Measurements from ENCODE around the gene DTD1.

The DTD1 gene

GRCh38 chr20:18715564-18715963 lies 127.7 kb downstream of the DTD1 start:
- DNase-seq = no peak

- no peak for DNase-seq
Observed at GRCh38 chr20:18717062-18717461, 129.2 kb downstream of the DTD1 start.

GRCh38 chr20:18718129-18718528 lies 130.3 kb downstream of the DTD1 start:
- DNase-seq = no peak

- DNase-seq = no peak
Observed at GRCh38 chr20:18719426-18719825, 131.6 kb downstream of the DTD1 start.

- no peak for DNase-seq
Observed at GRCh38 chr20:18721551-18722115, 133.8 kb downstream of the DTD1 start.

GRCh38 chr20:18722371-18722770 lies 134.5 kb downstream of the DTD1 start:
- DNase-seq = no peak

- DNase-seq = no peak
Observed at GRCh38 chr20:18724077-18724476, 136.2 kb downstream of the DTD1 start.

GRCh38 chr20:18724788-18725464 lies 137.1 kb downstream of the DTD1 start:
- DNase-seq = no peak

GRCh38 chr20:18727032-18727508 lies 139.2 kb downstream of the DTD1 start:
- DNase-seq = no peak

GRCh38 chr20:18728165-18728869 lies 140.5 kb downstream of the DTD1 start:
- DNase-seq = no peak

GRCh38 chr20:18728870-18729224 lies 141.0 kb downstream of the DTD1 start:
- DNase-seq = no peak

- DNase-seq = no peak
Observed at GRCh38 chr20:18729231-18729825, 141.5 kb downstream of the DTD1 start.

- no peak for DNase-seq
Observed at GRCh38 chr20:18731940-18732339, 144.1 kb downstream of the DTD1 start.

GRCh38 chr20:18734525-18735189 lies 146.8 kb downstream of the DTD1 start:
- DNase-seq = no peak

GRCh38 chr20:18737140-18737539 lies 149.3 kb downstream of the DTD1 start:
- no peak for DNase-seq

GRCh38 chr20:18738055-18738454 lies 150.2 kb downstream of the DTD1 start:
- no peak for DNase-seq

- no peak for DNase-seq
Observed at GRCh38 chr20:18738888-18739287, 151.0 kb downstream of the DTD1 start.

- no peak for DNase-seq
Observed at GRCh38 chr20:18739751-18740166, 151.9 kb downstream of the DTD1 start.

GRCh38 chr20:18740726-18741125 lies 152.9 kb downstream of the DTD1 start:
- no peak for DNase-seq

GRCh38 chr20:18742841-18743240 lies 155.0 kb downstream of the DTD1 start:
- DNase-seq = no peak

- DNase-seq = no peak
Observed at GRCh38 chr20:18743665-18744440, 156.0 kb downstream of the DTD1 start.

GRCh38 chr20:18747090-18747489 lies 159.2 kb downstream of the DTD1 start:
- no peak for DNase-seq

All from GF-D8 (cell line).